Liver (tissue), 9 donors: ENCODE data around the gene CHSY1. TPM values are rescaled to one million over a fixed set of nuclear protein-coding genes. Genes with fewer than 3 reads are reported as not detected.

Source experiments
- DNase-seq: peaks from one replicate; pipeline ENCODE4 v3.0.0-alpha.2; 2017; ENCODE audit warnings: low spot score
- H3K27ac ChIP-seq, 2 donors: one replicate each; pipeline ENCODE4 v1.7.0; 2013; ENCODE audit warnings: inconsistent platforms in 2 of 2, low read length in 2 of 2, control low read depth in 1 of 2, low read depth in 1 of 2, mild to moderate bottlenecking in 1 of 2
- H3K27me3 ChIP-seq, 4 donors: one replicate each; pipeline versions ENCODE4 v1.6.1 to v1.7.0; 2013; ENCODE audit warnings: low read length in 3 of 4, inconsistent platforms in 1 of 4, mild to moderate bottlenecking in 1 of 4, moderate library complexity in 1 of 4; ENCODE audit not compliant: control insufficient read depth in 4 of 4, insufficient read depth in 4 of 4
- H3K36me3 ChIP-seq, 4 donors: one replicate each; pipeline versions ENCODE4 v1.6.1 to v1.7.0; 2013; ENCODE audit warnings: low read length in 3 of 4, mild to moderate bottlenecking in 3 of 4, low read depth in 1 of 4, moderate library complexity in 1 of 4; ENCODE audit not compliant: control insufficient read depth in 4 of 4, insufficient read depth in 3 of 4
- H3K4me1 ChIP-seq, 4 donors: one replicate each; pipeline versions ENCODE4 v1.6.1 to v1.7.0; 2013; ENCODE audit warnings: low read length in 3 of 4, mild to moderate bottlenecking in 3 of 4, moderate library complexity in 1 of 4; ENCODE audit not compliant: control insufficient read depth in 4 of 4, insufficient read depth in 4 of 4
- H3K4me3 ChIP-seq, 3 donors: one replicate each; pipeline versions ENCODE4 v1.6.1 to v1.7.0; 2013; ENCODE audit warnings: low read length in 3 of 3, control low read depth in 1 of 3, low read depth in 1 of 3, mild to moderate bottlenecking in 1 of 3
- H3K9ac ChIP-seq, 2 donors: one replicate each; pipeline ENCODE4 v1.7.0; 2013; ENCODE audit warnings: low read length in 2 of 2, mild to moderate bottlenecking in 2 of 2, moderate library complexity in 2 of 2, control low read depth in 1 of 2, low read depth in 1 of 2
- H3K9me3 ChIP-seq, 4 donors: one replicate each; pipeline versions ENCODE4 v1.6.1 to v1.7.0; 2013; ENCODE audit warnings: low read length in 3 of 4; ENCODE audit not compliant: control insufficient read depth in 4 of 4
- ATF3 ChIP-seq: IDR thresholded peaks from 2 replicates; pipeline ENCODE4 v1.6.1; 2016; ENCODE audit warnings: antibody characterized with exemption
- CTCF ChIP-seq: fragments of 150-350 bp; IDR thresholded peaks from 2 replicates; pipeline ENCODE4 v1.5.1; 2017; ENCODE audit warnings: improper control_type of control experiment, low read depth, low read length; ENCODE audit not compliant: missing input control
- FOXA1 ChIP-seq: IDR thresholded peaks from 2 replicates; pipeline ENCODE4 v1.6.1; 2016; ENCODE audit warnings: antibody characterized with exemption
- FOXA2 ChIP-seq: IDR thresholded peaks from 2 replicates; pipeline ENCODE4 v1.6.1; 2016; ENCODE audit warnings: antibody characterized with exemption
- GABPA ChIP-seq, 2 donors: IDR thresholded peaks in 1 of 2; conservative IDR thresholded peaks in 1 of 2; 2 replicates each; pipeline ENCODE4 v1.6.1; 2016; ENCODE audit warnings: antibody characterized with exemption in 2 of 2, mild to moderate bottlenecking in 1 of 2, moderate library complexity in 1 of 2
- HNF4A ChIP-seq, 2 donors: conservative IDR thresholded peaks; 2 replicates each; pipeline ENCODE4 v1.6.1; 2016; ENCODE audit warnings: antibody characterized with exemption in 2 of 2, mild to moderate bottlenecking in 2 of 2
- HNF4G ChIP-seq: IDR thresholded peaks from 2 replicates; pipeline ENCODE4 v1.6.1; 2016; ENCODE audit warnings: antibody characterized with exemption
- JUND ChIP-seq, 2 donors: IDR thresholded peaks; 2 replicates each; pipeline ENCODE4 v1.6.1; 2016; ENCODE audit warnings: antibody characterized with exemption in 2 of 2
- NR2F2 ChIP-seq: IDR thresholded peaks from 2 replicates; pipeline ENCODE4 v1.6.1; 2016; ENCODE audit warnings: antibody characterized with exemption
- RAD21 ChIP-seq, 2 donors: IDR thresholded peaks; 2 replicates each; pipeline ENCODE4 v1.6.1; 2016; ENCODE audit warnings: antibody characterized with exemption in 2 of 2, mild to moderate bottlenecking in 2 of 2
- REST ChIP-seq: IDR thresholded peaks from 2 replicates; pipeline ENCODE4 v1.6.1; 2016; ENCODE audit warnings: antibody characterized with exemption, mild to moderate bottlenecking
- RXRA ChIP-seq, 2 donors: IDR thresholded peaks; 2 replicates each; pipeline ENCODE4 v1.6.1; 2017 to 2018; ENCODE audit warnings: antibody characterized with exemption in 2 of 2, mild to moderate bottlenecking in 1 of 2
- YY1 ChIP-seq: IDR thresholded peaks from 2 replicates; pipeline ENCODE4 v1.6.1; 2016; ENCODE audit warnings: antibody characterized with exemption, mild to moderate bottlenecking
- WGBS: extraction: QIAGEN DNeasy Blood & Tissue Kit; methylation state at CpG from one replicate; pipeline ENCODE4 v1.1.7; 2013; 5-methylcytosine and 5-hydroxymethylcytosine counted together
- polyA plus RNA-seq, 2 donors: library from polyadenylated mRNA; stranded (reverse) in 1 of 2; unstranded in 1 of 2; fragments of 200-250 nt in 1 of 2; fragments of >200 nt in 1 of 2; fragmentation: Nextera tagmentation in 1 of 2; extraction: Ambion mirVana in 1 of 2; gene quantifications; one replicate each; pipeline versions ENCODE4 v1.2.1 to v1.2.3, GENCODE V29; 2013 to 2015
- total RNA-seq, 2 donors: library from RNA; depleted of rRNA; stranded (reverse); fragments of >200 nt; gene quantifications; one replicate each; pipeline ENCODE4 v1.2.3, GENCODE V29; 2014
- TF ChIP-seq, protein P1 (sequence below): IDR thresholded peaks from 2 replicates; pipeline ENCODE4 v1.6.1; 2016; ENCODE audit warnings: antibody characterized with exemption
- donor health status: healthy.
- donor health status: healthy.
- donor health status: healthy.
- donor health status: healthy.
- donor health status: healthy.

CHSY1 gene
- total and polyA plus RNA-seq, 4 donors = 1.4 to 12.3 (median 6.6) TPM

DNA sequence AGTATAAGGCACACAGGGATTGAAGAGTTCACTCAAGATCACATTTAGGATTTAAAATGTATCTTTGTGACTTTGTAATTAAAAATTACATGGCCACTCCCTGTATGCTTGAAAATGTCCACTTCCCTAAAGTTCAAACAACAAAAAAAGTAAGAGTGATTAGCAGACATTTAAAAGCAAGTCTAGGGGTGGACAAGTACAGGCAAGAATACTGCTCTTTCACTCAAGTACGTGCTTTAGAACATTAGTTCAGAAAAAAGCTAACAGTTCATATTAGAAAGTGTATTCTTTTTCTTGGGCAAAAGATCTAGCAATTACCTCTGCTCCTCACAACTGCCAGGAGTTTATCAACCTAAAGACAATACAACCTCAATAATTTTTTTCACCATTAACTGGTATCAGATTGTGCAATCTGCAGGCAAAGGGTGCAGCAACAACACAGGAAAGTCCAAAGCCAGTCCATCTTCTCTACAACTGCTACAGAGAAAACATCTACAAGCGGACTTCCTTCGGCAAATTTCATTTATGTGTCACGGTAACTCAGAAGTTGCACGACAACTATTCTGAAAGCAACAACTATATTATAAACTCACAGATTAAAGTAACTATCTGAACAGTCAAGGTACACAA, 18.1 kb downstream of the CHSY1 start:
- Histone ChIP-seq H3K27ac (no peak overlapping the region), H3K4me1 (no peaks in the 10 kb centered on the region)

GRCh38 chr15:101232677-101233076, 19.2 kb downstream of the CHSY1 start:
- H3K4me3 ChIP-seq = no peak overlapping the region
- H3K36me3 ChIP-seq = peaks cover 0 to 1% (median 0%) of the 10 kb centered on the region in 4 donors
- no peak overlapping the region for H3K27ac ChIP-seq
- no peaks in the 10 kb centered on the region for H3K4me1 ChIP-seq
- no peak overlapping the region for H3K9ac ChIP-seq
- TF ChIP-seq GABPA (IDR thresholded peaks at IDR 0.05 in 1 of 2, conservative IDR thresholded peaks at IDR 0.05 in 1 of 2) (no peak), CTCF (no peak), RXRA (IDR thresholded peaks at IDR 0.05) (no peak), HNF4G (no peak), JUND (IDR thresholded peaks at IDR 0.05) (no peak), HNF4A (conservative IDR thresholded peaks at IDR 0.05) (no peak), NR2F2 (no peak), REST (no peak)
- peaks cover 0 to 4% (median 0%) of the 10 kb centered on the region in 4 donors for H3K9me3 ChIP-seq
- 88% methylated on average over 5 of the region's 5 CpGs for WGBS
- no peaks in the 10 kb centered on the region for H3K27me3 ChIP-seq
- DNase-seq = no peak

More for the DNA sequence above, 18.1 kb downstream of the CHSY1 start:
- peaks cover 0 to 1% (median 0%) of the 10 kb centered on the region in 4 donors for H3K36me3 ChIP-seq
- H3K4me3 ChIP-seq = no peak overlapping the region
- H3K9me3 ChIP-seq = no peaks in the 10 kb centered on the region
- H3K9ac ChIP-seq = no peak overlapping the region
- no peak for DNase-seq
- 94% methylated on average over 5 of the region's 5 CpGs for WGBS
- no peaks in the 10 kb centered on the region for H3K27me3 ChIP-seq
- TF ChIP-seq ATF3 = no peak
- TF ChIP-seq FOXA1 = no peak
- TF ChIP-seq NR2F2 = no peak
- TF ChIP-seq CTCF = no peak
- no peak for TF ChIP-seq JUND (IDR thresholded peaks at IDR 0.05)
- TF ChIP-seq HNF4G = no peak
- TF ChIP-seq YY1 = no peak
- TF ChIP-seq, protein P1, sequence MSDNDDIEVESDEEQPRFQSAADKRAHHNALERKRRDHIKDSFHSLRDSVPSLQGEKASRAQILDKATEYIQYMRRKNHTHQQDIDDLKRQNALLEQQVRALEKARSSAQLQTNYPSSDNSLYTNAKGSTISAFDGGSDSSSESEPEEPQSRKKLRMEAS = no peak
- no peak for TF ChIP-seq RAD21 (IDR thresholded peaks at IDR 0.05)
- TF ChIP-seq FOXA2 = no peak
